GM11168 (cell line): ENCODE measurements around the gene NTSR1.

Source experiments
- in situ Hi-C: fragments of 300-500 bp; cut with MboI; formaldehyde crosslinking; loops from one replicate; pipeline ENCODE4 v1.12.0; 2022; ENCODE audit warnings: low sequenced_read_pairs; ENCODE audit not compliant: unreplicated experiment

Gene NTSR1

GRCh38 chr20:62768234-62768546 is 59.6 kb downstream of the NTSR1 start:
- in situ Hi-C loops, result no loop called here

GRCh38 chr20:62768551-62769287 is 60.1 kb downstream of the NTSR1 start:
- in situ Hi-C loops, result no loop called here

- in situ Hi-C loops, result no loop called here
These were observed 60.9 kb downstream of the NTSR1 start for GRCh38 chr20:62769346-62770071.

GRCh38 chr20:62770111-62770910 is 61.7 kb downstream of the NTSR1 start:
- in situ Hi-C loops, result no loop called here

- in situ Hi-C loops, result no loop called here
These were observed 62.3 kb downstream of the NTSR1 start for GRCh38 chr20:62770916-62771315.

- in situ Hi-C loops, result no loop called here
These were observed 62.9 kb downstream of the NTSR1 start for GRCh38 chr20:62771396-62772102.

GRCh38 chr20:62772103-62772611 is 63.5 kb downstream of the NTSR1 start:
- in situ Hi-C loops, result no loop called here

- in situ Hi-C loops, result no loop called here
These were observed 64.0 kb downstream of the NTSR1 start for GRCh38 chr20:62772619-62772989.

GRCh38 chr20:62772990-62773844 is 64.6 kb downstream of the NTSR1 start:
- in situ Hi-C loops, result no loop called here

GRCh38 chr20:62773845-62774714 is 65.4 kb downstream of the NTSR1 start:
- in situ Hi-C loops, result no loop called here

- in situ Hi-C loops, result no loop called here
These were observed 66.1 kb downstream of the NTSR1 start for GRCh38 chr20:62774762-62775161.

- in situ Hi-C loops, result no loop called here
These were observed 66.6 kb downstream of the NTSR1 start for GRCh38 chr20:62775206-62775605.

- in situ Hi-C loops, result no loop called here
These were observed 67.5 kb downstream of the NTSR1 start for GRCh38 chr20:62776035-62776691.

GRCh38 chr20:62776692-62777527 is 68.3 kb downstream of the NTSR1 start:
- in situ Hi-C loops, result no loop called here

- in situ Hi-C loops, result no loop called here
These were observed 68.8 kb downstream of the NTSR1 start for GRCh38 chr20:62777528-62777830.

GRCh38 chr20:62778058-62778457 is 69.4 kb downstream of the NTSR1 start:
- in situ Hi-C loops, result no loop called here
